Measurements from ENCODE around the gene LPAR5.
"Not testable (repeated sequence)": the region's sequence is repeated elsewhere in the genome, so short reads cannot be mapped to it uniquely, and the experiment has no call there.

Gene LPAR5

DNA sequence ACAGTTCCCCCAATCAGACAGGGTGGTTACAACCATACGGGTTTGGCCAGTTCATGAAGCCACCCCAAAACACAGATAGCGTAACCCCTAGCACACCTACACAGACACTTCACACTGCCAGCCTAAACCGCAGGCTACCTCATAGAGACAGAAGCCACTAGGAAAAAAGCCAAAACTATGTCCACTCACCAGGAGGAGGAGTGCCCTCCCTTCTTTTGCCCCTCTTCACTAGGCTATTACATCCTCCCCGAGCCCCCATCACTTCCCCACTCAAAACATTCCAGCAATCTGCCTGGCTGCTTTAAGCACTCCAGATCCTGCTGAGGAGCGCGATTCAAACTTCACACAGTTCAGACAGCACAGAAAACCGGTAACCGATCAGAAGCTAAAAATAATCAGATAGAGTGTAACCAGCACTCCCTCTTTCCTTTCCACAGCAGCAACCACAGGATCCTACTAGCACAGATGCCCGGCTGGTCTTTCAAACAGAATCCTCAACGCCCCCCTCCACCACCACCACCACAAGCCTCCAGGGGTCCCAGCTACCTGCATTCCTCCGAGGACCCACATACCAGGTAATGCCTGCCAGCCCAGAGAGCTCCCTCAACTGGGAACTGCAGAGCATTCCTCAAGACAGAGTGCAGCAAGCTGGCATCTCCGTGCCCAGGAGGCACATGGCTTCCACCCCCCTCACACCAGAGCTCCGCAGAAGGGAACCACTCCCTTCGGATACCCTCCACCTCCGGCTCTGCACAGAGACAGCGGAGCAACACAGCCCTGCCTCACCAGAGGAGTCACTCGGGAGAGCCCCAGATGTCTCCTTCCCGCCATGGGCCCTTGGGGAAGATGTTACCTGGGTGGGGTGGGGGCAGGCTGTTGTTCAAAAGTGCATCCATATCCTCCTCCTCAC, 30.1 kb downstream of the LPAR5 start:
- peak in 1 of 2 experiments; percentile 58 for DNase-seq

DNA sequence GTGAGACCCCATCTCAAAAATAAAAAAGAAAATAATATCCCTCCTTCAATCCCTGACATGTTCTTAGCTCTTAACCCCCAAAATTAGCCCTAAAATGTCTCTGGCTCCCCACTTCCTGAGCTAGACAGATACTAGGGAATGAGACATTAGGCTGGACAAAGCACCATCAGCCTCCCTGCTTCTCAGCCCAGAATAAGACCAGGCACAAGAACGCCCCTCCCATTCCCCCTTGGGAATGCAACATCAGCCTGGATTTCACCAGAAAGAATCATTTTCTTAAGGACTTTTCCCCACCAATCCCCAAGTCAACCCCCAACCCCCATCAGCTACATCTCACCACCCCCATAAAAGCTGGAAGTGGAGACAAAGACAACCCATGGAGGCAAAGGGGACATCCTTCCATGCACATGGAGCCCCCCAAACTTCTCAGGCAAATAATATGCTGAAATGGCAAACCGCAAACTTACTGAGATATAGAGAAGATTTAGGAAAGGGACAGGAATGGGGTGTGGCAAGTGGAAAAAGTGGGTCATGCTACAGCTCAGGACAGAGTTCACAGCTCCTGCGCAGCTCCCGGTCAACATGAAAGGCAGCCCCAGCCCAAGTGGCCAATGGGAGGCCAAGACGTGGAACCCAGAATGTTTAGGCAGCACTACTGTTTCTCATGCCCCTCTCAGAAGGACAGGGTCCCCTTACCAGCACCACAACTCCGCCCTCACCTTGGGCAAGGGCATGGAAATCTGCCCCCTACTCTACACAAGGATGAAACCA, 31.3 kb downstream of the LPAR5 start:
- DNase-seq: no peak

DNA sequence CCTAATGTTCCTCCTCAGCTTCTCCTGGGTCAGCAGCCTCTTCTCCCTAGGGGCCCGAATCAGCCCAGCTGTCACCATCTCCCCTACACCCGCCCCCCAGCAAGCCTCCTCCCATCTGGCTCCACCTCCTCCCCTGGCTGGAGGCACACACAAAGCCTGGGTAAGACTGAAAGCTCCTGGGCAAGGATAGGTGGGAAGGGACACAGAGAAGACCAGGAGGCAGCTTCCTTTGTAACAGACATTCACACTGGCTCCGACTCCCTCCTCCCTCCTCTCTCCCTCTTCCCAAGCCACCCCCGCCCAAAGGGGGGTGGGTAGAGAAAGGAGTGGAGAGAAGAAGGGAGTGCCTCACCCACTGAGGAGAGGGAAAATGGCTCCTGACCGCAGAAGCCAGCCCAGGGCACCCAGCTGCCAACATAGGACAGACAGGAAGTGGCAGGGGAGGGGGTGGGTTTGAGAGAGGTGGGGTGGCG, 32.6 kb downstream of the LPAR5 start:
- DNase-seq: peak in 1 of 2 experiments; percentile 37

DNA sequence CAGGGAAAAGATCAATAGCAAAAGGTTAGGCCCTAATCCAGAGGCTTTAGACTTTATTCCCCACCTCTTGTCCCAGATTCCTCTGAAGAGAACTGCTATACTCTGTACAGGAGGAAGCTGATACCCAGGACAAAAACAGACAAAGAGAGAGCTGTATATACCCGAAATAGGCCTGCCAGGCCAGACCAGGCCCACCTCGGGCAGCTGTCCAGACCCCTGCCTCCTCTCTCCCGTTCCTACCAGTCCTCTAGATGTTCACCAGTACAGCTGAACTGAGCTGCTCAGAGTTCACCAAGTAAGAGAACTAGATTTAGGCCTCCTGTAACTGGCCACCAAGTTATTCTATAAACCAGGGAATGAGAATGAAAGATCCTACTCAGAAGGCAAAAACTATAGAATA, 33.2 kb downstream of the LPAR5 start:
- no peak for DNase-seq

DNA sequence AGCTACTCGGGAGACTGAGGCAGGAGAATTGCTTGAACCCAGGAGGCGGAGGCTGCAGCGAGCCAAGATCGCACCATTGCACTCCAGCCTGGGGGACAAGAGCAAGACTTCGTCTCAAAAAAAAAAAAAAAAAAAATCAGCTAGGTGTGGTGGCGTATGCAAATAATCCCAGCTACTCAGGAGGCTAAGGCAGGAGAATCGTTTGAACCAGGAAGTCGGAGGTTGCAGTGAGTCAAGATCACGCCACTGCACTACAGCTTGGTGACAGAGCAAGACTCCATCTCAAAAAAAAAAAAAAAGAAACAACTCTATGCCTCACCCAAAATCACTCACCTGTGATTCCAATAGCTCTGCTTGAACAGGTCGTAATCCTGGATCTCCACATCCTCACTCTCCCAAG, 40.1 kb downstream of the LPAR5 start:
- DNase-seq: not testable (repeated sequence)

DNA sequence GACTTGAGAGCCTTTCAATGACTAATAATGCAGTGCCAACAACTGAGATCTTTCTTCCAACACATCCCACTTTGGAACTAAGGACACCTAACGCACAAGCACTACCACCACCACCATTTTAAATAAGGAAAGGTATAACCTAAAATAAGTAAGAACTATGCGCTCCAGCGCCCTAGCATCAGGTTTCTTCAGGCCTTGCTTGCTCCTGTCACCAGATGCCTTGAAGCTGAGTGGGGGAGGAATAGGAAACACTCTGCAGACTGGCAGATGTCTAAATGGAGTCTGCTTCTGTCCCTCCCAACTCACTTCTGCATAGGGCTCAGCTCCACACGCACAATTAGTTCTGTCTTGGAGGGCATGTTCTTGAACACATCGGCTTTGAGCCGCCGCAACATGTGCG, 43.7 kb downstream of the LPAR5 start:
- no peak for DNase-seq

DNA sequence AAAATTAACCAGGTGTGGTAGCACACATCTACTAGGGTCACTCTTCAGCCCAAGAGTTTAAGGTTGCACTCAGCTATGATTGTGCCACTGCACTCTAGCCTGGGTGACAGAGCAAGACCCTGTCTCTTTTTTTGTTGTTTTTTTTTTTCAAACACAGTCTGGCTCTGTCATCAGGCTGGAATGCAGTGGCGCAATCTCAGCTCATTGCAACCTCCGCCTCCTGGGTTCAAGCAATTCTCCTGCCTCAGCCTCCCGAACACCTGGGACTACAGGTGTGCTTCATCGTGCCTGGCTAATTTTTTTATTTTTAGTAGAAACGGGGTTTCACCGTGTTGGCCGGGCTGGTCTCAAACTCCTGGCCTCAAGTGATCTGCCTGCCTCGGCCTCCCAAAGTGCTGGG, 49.2 kb downstream of the LPAR5 start:
- DNase-seq: not testable (repeated sequence)

DNA sequence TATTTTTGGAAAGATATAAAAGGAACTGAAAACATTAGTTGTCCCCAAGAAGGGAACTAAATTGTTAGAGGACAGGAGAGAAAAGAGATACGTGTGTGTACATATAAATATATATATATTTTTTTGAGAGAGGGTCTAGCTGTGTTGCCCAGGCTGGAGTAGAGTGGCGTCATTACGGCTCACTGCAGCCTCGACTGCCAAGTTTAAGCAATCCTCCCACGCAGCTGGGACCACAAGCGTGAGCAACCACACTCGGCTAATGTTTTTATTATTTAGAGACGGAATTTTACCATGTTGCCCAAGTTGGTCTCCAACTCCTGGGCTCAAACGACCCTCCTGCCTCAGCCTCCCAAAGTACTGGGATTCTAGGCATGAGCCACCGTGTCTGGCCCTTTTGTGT, 51.5 kb downstream of the LPAR5 start:
- DNase-seq: no peak

DNA sequence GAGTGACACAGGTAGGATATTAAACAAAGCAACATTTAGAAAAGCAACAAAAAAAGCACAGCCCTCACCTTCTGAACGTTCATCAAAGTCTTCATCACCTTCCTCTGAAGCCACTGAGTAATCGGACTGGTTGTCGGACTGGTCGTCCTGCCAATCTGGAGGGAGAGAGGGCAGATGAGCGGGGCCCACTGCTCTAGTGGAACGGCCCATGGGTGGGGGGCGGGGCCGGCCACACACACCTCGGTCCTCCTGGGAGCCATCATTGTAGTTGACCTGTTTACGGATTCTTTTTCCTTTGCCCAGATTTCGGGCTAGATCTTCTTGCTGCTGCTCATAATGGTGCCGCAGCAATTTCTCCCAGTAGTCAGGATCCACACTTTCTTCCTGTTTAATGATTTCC, 52.8 kb downstream of the LPAR5 start:
- no peak for DNase-seq

DNA sequence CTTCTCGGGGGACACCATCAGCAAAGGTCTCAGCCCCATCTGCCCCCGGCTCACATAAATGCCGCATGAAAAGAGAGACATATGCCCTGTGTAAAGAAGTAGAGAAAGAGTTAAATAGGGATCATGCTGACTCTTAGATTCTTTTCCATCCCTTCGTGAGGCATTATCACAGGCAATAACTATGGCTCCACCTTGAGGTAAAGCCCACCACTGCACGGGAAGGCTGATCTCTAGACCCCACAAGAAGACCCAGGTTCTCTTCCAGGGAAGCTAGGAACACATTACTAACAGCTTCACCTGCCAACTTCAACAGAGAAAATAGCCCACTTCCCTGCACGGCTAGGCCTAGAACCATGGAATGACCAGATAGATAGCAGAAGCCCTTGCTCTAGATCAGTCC, 53.6 kb downstream of the LPAR5 start:
- no peak for DNase-seq

DNA sequence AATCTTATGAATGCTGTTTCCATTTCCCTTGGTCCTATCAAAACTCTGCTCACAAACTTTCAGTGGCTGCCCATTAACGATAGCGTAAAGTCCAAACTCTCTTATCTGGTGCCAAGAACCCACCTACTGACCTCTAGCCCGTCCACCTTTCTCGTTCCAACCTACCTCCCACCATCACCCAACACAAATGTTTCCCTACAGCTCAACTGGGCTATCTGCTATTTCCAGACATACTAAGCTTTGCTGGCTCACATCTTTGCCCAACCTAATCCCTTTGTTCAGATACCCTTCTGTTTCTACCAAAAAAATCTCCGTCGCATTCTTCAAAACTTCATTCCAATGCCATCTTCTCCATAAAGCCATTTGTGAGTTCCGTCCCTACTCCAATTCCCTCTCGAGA, 60.1 kb downstream of the LPAR5 start:
- DNase-seq: no peak

DNA sequence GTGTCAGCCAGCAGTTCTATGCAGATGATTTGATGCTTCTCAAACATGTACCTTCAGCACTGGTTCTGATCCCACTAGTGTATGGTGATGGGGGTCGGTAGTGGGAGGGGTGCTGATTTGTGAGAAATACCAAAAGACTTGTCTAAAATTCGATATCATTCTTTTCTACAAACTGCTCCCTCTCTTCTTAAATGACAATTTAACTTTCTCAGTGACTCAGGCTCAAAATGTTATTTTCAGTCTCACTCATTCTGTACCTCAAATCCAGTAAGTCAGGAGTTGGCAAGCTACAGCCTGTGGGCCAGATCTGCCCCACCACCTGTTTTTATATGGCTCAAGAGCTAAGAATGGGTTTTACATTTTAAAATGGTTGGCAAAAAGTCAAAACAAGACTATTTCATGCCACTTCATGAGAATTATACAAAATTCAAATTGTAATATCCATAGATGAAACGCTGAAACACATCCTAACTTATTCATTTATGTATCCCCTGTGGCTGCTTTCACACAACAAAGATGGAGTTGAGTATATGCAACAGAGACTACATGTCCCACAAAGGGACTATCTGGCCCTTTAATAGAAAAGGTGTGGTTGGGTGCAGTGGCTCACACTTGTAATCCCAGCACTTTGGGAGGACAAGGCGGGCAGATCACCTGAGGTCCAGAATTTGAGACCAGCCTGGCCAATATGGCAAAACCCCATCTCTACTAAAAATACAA, 61.0 kb downstream of the LPAR5 start:
- no peak for DNase-seq

DNA sequence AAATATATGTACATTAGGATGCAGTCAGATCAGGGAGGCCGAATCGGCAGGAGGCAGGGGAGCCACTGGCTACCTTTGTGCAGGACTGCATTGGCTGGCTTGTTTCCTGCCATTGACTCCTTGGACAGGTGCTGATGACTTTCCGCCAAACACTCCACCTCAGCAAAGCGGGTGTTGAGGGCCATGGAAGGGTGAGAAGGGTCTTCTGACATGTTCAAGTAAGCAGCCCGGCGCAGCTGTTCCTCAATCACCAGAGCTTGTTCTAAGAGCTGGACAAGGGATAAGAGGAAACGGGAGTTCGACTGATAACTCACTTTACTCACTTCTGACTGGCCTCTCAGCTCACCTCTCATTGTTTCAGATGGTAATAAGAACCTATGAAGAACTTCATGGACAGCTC, 62.8 kb downstream of the LPAR5 start:
- DNase-seq: no peak

DNA sequence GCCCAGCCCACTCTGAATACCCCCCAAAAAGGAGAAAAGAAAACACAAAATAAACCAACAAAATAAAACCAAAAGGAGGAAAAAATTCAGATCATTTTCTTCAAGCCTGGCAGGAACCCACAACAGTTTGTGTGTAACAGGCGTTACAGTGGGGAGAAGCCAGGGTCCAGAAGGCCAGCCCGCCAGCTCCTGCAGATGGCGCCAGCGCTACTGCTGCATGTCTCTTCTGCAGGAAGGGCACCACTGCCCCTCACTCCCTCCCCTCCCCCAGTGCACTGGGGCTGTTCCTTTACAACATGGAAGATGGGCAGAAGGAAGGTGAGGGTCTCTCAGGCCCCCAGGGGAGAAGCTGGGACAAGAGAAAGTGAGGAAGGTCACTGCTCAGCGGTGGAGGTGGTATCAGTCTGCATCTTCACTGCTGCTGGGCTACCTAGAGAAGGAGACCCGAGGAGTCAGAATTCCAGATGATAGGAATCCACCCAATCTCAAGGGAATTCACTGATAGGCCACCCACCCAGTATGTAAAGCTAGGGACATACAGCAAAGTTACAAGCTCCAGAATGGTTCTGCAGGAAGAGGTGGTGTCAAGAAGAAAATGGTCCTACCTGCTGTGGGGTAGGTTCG, 65.4 kb downstream of the LPAR5 start:
- peak; percentile 19 to 47 for DNase-seq

DNA sequence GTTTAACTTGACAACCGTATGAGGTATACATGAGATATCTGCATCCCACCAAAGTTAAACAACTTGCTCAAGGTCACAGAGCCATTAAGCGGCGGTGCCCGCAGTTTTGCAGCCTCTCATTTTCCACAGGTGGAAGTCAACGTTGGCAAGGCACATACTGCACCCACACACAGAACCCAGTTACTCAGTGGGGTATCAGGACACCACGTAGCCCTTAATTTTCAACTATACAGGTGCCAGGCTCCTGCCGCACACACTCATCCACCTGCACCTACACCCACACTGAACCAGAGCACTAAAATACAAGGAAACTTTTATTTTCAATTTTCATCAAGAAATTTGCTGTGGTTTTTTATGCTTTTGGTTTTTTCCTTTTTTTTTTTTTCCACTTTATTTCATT, 66.0 kb downstream of the LPAR5 start:
- DNase-seq: no peak

DNA sequence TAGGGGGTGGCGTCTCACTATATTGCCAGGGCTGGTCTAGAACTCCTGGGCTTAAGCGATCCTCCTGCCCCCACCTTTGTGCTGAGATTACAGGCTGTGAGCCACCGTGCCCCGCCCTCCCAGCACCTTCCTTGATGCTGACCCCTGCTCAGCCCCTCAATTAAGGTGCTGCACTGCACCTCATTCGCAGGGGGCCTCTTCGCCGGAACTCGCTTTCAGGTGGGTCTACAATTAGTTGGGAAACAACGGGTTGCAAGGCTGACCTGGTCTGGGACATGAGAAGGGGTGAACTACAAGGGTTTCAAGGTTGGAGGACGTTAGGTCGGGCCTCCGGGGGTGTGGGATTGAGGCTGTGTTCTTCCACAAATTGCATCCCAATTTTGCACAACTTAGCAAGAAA, 66.4 kb downstream of the LPAR5 start:
- DNase-seq: no peak
